Keratinocyte (primary cell): ENCODE results near the gene PRMT1. TPM values are rescaled to one million over a fixed set of nuclear protein-coding genes. Genes with fewer than 3 reads are reported as not detected.

ENCODE experiments used
- DNase-seq: peaks from one replicate; pipeline ENCODE4 v3.0.0-alpha.2; 2011; ENCODE audit warnings: low read depth, missing footprints, low spot score
- FAIRE-seq: peaks from 2 replicates; lab custom pipeline; 2011; peaks lifted over from hg19 to GRCh38; lab: Jason Lieb, UNC
- H2AFZ ChIP-seq: 2 replicates; pipeline ENCODE4 v1.6.0; 2012; ENCODE audit warnings: low read length, control low read depth, inconsistent platforms; ENCODE audit not compliant: control insufficient read depth
- H3K27ac ChIP-seq: 2 replicates; pipeline ENCODE4 v1.5.1; 2011; ENCODE audit warnings: low read length; ENCODE audit not compliant: control insufficient read depth, insufficient read depth
- H3K27me3 ChIP-seq: 3 replicates; pipeline ENCODE4 v1.6.0; 2011; ENCODE audit warnings: low read length; ENCODE audit not compliant: control insufficient read depth, insufficient read depth; ENCODE audit errors: extremely low read depth
- H3K36me3 ChIP-seq, 2 experiments: 2 replicates in 1 of 2; 3 replicates in 1 of 2; pipeline ENCODE4 v1.5.1; 2011; ENCODE audit warnings: low read length in 2 of 2, mild to moderate bottlenecking in 1 of 2; ENCODE audit not compliant: control insufficient read depth in 2 of 2, insufficient read depth in 2 of 2; ENCODE audit errors: extremely low read depth in 1 of 2
- H3K4me1 ChIP-seq: 3 replicates; pipeline ENCODE4 v1.5.1; 2011; ENCODE audit warnings: low read length; ENCODE audit not compliant: control insufficient read depth, insufficient read depth; ENCODE audit errors: extremely low read depth
- H3K4me2 ChIP-seq: 3 replicates; pipeline ENCODE4 v1.6.0; 2011; ENCODE audit warnings: low read depth, low read length; ENCODE audit not compliant: control insufficient read depth, insufficient read depth; ENCODE audit errors: extremely low read depth
- H3K4me3 ChIP-seq, 3 experiments: fragments of 200-600 bp in 1 of 3; sonication (generic) in 1 of 3; 2 replicates in 2 of 3; 3 replicates in 1 of 3; pipeline ENCODE4 v1.5.1; 2011 to 2016; ENCODE audit warnings: low read length in 3 of 3, mild to moderate bottlenecking in 3 of 3, control low read depth in 2 of 3, inconsistent platforms in 1 of 3, low read depth in 1 of 3, mixed read lengths in 1 of 3, mixed run types in 1 of 3, moderate library complexity in 1 of 3; ENCODE audit not compliant: control insufficient read depth in 2 of 3, insufficient read depth in 2 of 3; ENCODE audit errors: extremely low read depth in 1 of 3
- H3K79me2 ChIP-seq: 2 replicates; pipeline ENCODE4 v1.6.0; 2012; ENCODE audit warnings: low read length; ENCODE audit not compliant: control insufficient read depth, insufficient read depth
- H3K9ac ChIP-seq: 3 replicates; pipeline ENCODE4 v1.6.0; 2011; ENCODE audit warnings: low read length; ENCODE audit not compliant: control insufficient read depth, insufficient read depth; ENCODE audit errors: extremely low read depth
- H3K9me1 ChIP-seq: 3 replicates; pipeline ENCODE4 v1.6.0; 2011; ENCODE audit warnings: low read length; ENCODE audit not compliant: control insufficient read depth, insufficient read depth; ENCODE audit errors: extremely low read depth
- H3K9me3 ChIP-seq: 2 replicates; pipeline ENCODE4 v1.5.1; 2012; ENCODE audit warnings: low read depth, low read length; ENCODE audit not compliant: control insufficient read depth
- H4K20me1 ChIP-seq: 3 replicates; pipeline ENCODE4 v1.6.0; 2011; ENCODE audit warnings: low read length; ENCODE audit not compliant: control insufficient read depth, insufficient read depth; ENCODE audit errors: extremely low read depth
- CTCF ChIP-seq, 3 experiments: IDR thresholded peaks in 1 of 3; conservative IDR thresholded peaks in 1 of 3; optimal IDR thresholded peaks in 1 of 3; 2 replicates in 2 of 3; 3 replicates in 1 of 3; pipeline versions ENCODE3 to v1.5.1; 2011; ENCODE audit warnings: low read length in 3 of 3, mild to moderate bottlenecking in 3 of 3, moderate library complexity in 2 of 3, control low read depth in 1 of 3, inconsistent platforms in 1 of 3; ENCODE audit not compliant: insufficient read depth in 2 of 3; ENCODE audit errors: extremely low read depth in 1 of 3
- EZH2 ChIP-seq: IDR thresholded peaks from one replicate; pipeline ENCODE4 v1.6.1; 2012; ENCODE audit warnings: inconsistent platforms, mild to moderate bottlenecking, low read length, moderate library complexity
- dilution Hi-C: fragments of 300-500 bp; cut with MboI; formaldehyde crosslinking; loops from one replicate; pipeline ENCODE4 v1.7.0; 2020; ENCODE audit warnings: low sequenced_read_pairs; ENCODE audit not compliant: extremely low pct_ligation_motif_present
- polyA plus RNA-seq, 5 experiments: library from polyadenylated mRNA; depleted of rRNA in 3 of 5; stranded (reverse) in 3 of 5; stranded (forward) in 1 of 5; unstranded in 1 of 5; fragments of >200 nt; gene quantifications; 1 replicate in 1 of 5; 2 replicates in 3 of 5; 3 replicates in 1 of 5; pipeline versions ENCODE4 v1.2.1 to v1.2.3, GENCODE V29; 2011 to 2012; ENCODE audit warnings: missing spikeins in 2 of 5, low read depth in 1 of 5, low replicate concordance in 1 of 5

PRMT1 gene
- polyA plus RNA-seq, 1 donor (not counting 4 experiments of a cell fraction or from before 2014, with no cell fraction given): 280 TPM

GRCh38 chr19:49651820-49652550 lies 25.1 kb upstream of the PRMT1 start:
- H3K4me1 ChIP-seq: no peaks in the 10 kb centered on the region
- FAIRE-seq (no peak), DNase-seq (no peak)
- H3K79me2 ChIP-seq: peaks cover 42% of the 10 kb centered on the region
- H3K4me3 ChIP-seq: no peak overlapping the region
- H3K4me2 ChIP-seq: no peak overlapping the region
- H4K20me1 ChIP-seq: peaks cover 9% of the 10 kb centered on the region
- dilution Hi-C loops: no loop called here
- H3K36me3 ChIP-seq: peaks cover 43 to 44% of the 10 kb centered on the region in 2 experiments
- no peak overlapping the region for H3K27ac ChIP-seq
- no peaks in the 10 kb centered on the region for H3K9me1 ChIP-seq
- no peaks in the 10 kb centered on the region for H3K9me3 ChIP-seq
- TF ChIP-seq CTCF (optimal IDR thresholded peaks at IDR 0.05 in 1 of 3, IDR thresholded peaks at IDR 0.05 in 1 of 3, conservative IDR thresholded peaks at IDR 0.05 in 1 of 3; ENCODE audit: extremely low read depth in 1 of 3, insufficient read depth in 2 of 3, low read length in 3 of 3) (no peak), EZH2 (no peak)
- H3K9ac ChIP-seq: no peak overlapping the region
- H2AFZ ChIP-seq: no peak overlapping the region
- no peaks in the 10 kb centered on the region for H3K27me3 ChIP-seq

DNA sequence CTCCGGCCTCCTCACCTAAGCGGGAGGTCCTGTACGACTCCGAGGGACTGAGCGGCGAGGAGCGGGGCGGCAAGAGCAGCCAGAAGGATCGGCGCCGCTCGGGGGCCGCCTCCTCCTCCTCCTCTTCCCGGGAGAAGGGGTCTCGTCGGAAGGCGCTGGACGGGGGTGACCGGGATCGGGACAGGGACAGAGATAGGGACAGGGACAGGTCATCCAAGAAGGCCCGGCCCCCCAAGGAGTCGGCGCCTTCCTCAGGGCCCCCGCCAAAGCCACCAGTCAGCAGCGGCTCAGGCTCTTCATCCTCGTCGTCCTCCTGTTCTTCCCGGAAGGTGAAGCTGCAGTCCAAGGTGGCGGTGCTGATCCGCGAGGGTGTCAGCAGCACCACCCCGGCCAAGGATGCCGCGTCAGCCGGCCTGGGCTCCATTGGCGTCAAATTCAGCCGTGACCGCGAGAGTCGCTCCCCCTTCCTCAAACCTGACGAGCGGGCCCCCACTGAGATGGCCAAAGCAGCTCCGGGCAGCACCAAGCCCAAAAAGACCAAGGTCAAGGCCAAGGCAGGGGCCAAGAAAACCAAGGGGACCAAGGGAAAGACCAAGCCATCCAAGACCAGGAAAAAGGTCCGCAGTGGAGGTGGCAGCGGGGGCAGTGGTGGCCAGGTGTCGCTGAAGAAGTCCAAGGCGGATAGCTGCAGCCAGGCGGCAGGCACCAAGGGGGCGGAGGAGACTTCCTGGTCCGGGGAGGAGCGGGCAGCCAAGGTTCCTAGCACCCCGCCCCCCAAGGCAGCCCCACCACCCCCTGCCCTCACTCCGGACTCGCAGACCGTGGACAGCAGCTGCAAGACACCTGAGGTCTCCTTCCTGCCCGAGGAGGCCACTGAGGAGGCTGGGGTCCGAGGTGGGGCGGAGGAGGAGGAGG lies 24.3 kb upstream of the PRMT1 start:
- FAIRE-seq (no peak), DNase-seq (no peak)
- no peaks in the 10 kb centered on the region for H3K9me3 ChIP-seq
- H3K27ac ChIP-seq: no peak overlapping the region
- peaks cover 9% of the 10 kb centered on the region for H4K20me1 ChIP-seq
- H3K4me1 ChIP-seq: no peaks in the 10 kb centered on the region
- no peak overlapping the region for H3K4me3 ChIP-seq
- peaks cover 35% of the 10 kb centered on the region for H3K79me2 ChIP-seq
- TF ChIP-seq EZH2: no peak
- no peak for TF ChIP-seq CTCF (optimal IDR thresholded peaks at IDR 0.05 in 1 of 3, IDR thresholded peaks at IDR 0.05 in 1 of 3, conservative IDR thresholded peaks at IDR 0.05 in 1 of 3; ENCODE audit: extremely low read depth in 1 of 3, insufficient read depth in 2 of 3, low read length in 3 of 3)
- no peak overlapping the region for H3K4me2 ChIP-seq
- H3K9me1 ChIP-seq: no peaks in the 10 kb centered on the region
- H2AFZ ChIP-seq: no peak overlapping the region
- H3K9ac ChIP-seq: no peak overlapping the region
- dilution Hi-C loops: no loop called here
- H3K27me3 ChIP-seq: no peaks in the 10 kb centered on the region
- peaks cover 42 to 44% of the 10 kb centered on the region in 2 experiments for H3K36me3 ChIP-seq
